ENCODE measurements around the gene MARCHF11.
A peak's percentile ranks its signal among the peaks of the same experiment; 100 is the strongest.

Gene MARCHF11

DNA sequence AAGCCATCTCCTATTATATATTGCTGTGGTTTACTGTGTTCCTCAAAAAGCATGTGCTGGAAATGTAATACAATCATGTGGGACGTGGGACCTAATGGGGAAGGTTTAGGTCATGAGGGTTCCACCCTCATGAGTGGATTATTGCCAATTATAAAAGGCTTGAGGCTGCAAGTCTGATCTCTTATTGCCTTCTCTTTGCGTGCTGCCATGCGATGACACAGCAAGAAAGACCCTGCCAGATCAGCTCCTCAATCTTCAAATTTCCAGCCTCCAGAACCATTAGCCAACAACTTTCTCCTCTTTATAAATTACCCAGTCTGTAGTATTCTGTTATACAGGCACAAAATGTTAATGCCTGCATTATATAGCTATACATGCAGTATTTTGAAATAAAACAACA is 45.4 kb downstream of the MARCHF11 start:
- DNase-seq: no peak

DNA sequence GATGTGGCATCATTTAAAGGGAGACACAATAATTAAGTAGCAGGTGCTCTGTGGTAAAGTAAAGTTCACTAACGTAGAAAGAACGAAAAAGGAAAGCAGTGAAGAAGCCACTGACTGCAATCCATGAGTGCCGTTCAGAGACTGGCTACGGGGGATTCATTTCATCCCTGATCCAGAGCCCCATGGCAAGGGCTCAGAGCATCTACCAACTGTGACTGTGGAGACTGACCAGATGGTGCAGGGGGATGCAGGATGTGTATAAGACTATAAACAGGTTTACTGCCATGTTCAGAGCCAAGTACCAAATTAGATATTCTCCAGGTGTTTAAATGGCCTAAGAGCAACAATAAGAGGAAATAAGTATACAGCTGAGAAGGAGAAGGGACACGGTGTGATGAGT is 47.7 kb downstream of the MARCHF11 start:
- no peak for DNase-seq

- DNase-seq: no peak
Observed at GRCh38 chr5:16128944-16129343, 50.6 kb downstream of the MARCHF11 start.

DNA sequence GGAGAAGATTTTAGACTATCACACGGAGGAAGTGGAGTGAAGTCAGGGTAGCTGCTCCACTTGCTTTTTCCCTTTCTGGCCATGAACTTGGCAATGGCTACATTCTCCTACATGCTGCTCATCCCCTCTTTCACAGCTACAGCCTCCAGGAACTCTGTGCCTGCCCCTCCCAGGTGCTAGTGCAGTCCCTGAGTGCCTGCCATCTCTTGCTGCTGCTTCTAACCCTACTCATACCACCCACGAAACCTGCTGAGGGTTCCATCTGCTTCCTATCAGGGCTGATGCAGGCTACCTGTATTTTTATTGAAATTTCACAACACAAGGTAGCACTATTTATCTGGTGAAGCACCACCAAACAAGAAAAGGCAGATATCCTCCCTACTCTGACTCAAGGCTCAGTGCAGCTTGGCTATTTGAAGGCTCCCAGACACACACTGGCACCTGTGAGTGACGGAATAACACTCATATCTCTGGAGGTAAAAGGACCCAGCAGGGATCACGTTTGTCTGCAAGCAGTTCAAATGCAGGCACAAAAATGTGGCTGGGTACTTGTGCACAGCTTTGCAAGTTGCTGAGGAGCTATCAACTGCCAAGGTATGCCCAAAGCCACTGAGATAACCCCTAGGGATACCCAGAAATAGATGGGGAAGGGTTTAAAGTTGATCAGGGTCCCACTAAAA is 51.6 kb downstream of the MARCHF11 start:
- no peak for DNase-seq

DNA sequence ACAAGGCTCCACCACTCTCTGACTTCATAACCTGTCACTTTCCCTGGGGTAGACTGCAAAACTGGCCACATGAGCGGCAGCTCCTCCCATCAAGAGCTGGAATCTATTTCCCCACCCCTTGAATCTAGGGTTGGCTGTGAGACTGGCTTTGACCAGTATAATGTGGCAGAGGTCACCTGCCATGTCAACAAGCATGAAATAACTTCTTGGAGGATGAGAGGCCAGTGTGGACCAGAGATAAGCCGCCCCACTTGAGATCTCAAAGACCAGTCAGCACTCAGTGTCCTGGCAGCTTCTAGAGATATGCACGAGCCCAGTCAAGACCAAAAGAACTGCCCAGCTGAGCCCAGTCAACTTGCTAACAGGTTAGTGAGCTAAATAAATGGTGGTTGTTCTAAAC is 59.0 kb downstream of the MARCHF11 start:
- no peak for DNase-seq

- no peak for DNase-seq
Observed at GRCh38 chr5:16119790-16120189, 59.8 kb downstream of the MARCHF11 start.

DNA sequence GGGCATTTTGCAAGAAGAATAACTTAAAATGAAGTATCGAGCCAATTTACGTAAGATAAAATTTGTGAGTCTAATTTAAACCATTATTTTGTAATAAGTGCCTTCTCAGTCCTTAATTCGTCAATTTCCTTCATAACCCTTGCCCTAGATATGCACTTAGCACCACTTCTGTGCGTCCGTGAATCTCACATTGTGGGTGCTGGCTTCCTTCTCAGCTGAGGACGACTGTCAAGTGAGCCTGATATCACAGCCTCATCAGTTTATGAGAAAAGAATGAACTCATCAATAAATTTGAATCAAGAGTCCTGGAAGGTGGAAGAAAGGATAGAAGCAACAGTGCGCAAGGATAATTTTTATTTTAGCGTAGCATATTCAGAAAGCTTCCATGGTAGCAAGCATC is 64.5 kb downstream of the MARCHF11 start:
- no peak for DNase-seq

DNA sequence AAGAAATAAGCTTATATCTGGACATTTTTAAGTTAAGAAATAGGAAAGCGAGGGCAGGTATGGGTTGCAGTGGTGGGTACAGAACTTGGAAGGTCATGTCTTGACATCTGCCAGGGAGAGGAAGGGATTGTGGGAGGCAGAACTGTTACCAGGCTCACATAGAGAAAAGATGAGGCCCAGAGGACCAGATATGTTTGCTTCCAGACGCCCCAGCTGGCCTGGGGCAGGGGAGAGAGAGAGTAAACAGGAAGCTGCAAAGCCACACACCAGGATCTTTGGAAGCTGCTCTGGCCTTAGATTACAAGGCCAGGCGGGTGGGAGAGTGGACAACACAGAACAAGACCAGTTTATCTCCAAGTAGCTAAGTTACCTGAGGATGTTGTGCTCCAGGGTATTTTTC is 71.2 kb downstream of the MARCHF11 start:
- DNase-seq: no peak

DNA sequence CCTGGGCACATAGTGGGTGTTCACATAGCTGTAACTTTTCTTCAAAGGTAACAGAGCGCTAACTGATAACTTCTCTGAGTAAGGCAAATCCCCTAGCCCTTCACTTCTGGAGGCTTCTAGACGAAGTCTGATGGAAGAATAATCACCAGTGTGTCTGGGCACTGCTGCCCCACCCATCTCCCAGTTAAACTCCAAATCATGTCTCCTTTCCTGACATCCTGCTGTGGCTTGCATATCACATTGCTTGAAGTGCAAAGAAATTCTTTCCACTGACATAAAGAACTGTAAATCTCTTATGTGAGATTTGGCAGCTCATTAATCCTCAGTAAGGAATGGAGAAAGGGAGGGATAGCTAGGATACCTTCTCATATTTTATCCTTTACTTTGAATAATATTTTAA is 74.6 kb downstream of the MARCHF11 start:
- DNase-seq: no peak

DNA sequence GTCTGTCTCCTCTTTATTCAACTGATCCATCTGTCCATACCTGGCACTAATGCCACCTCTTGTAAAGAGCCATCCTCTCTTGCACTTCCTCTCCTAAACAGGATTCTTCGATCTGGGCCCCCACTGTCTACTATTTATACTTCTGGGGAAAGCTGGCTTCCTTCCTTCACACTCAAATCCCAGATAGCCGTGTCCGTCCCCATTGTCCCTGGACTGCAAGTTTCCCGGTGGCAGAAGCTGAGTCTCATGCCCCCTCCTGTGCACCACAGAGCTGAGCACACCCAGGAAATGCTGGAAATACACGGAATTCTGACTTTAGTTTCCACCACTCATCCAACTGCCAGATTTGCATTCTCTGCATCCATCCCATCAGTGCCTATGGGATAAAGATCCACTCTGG is 84.0 kb downstream of the MARCHF11 start:
- no peak for DNase-seq

DNA sequence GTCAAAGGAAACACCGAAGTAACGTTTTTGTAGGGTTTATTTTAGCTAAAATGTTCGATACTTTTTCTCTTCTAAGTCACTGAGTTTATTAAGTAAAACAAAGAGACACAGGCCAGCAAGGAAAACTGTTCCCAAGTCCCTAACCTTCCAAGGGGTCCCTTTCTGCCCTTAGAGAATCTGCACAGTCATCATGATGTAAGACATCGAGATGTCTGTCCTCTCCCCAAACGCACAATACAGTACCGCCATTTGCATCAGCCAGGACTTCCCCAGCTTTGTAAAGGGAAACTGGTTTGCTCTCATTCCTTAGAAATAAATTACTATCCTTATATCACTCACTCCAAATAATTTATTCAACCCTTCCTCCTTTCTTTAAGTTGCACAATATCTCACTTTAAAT is 89.3 kb downstream of the MARCHF11 start:
- no peak for DNase-seq

DNA sequence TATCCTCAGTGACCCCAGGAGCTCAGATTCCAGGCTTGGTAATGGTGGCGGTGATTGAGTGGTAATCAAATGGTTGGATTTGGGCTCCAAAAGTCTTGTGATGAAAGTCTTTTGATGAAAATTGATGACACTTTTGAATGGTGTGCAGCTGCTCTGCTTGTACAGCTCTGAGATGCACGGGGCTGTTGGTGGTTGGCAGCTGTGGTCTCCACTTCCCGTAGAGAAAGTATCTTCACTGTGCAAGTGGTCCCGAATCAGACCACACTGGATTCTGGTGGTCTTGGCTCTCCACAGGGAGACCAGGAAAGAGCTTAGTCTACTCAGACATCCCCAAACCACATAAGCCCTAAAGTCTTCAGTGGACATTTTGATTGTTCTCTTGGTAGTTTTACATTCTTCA is 96.6 kb downstream of the MARCHF11 start:
- DNase-seq: no peak

- DNase-seq: no peak
Observed at GRCh38 chr5:16082053-16082452, 97.5 kb downstream of the MARCHF11 start.

- no peak for DNase-seq
Observed at GRCh38 chr5:16081376-16081955, 98.1 kb downstream of the MARCHF11 start.

GRCh38 chr5:16076657-16077056 is 102.9 kb downstream of the MARCHF11 start:
- DNase-seq: no peak

DNA sequence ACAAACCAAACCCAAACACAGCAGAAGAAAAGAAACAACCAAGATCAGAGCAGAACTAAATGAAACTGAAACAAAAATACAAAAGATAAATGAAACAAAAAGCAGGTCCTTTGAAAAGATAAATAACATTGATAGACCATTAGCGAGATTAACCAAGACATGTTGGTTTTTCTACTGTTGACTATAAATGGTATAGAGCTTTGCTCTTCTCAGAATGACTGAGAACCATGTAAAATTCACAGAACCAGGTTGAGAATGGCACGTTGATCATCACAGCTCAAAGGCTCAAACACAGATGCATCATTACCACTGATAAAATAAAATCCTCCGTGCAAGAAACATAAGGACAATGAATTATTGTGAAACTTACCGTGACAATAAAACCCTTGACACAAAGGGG is 105.2 kb downstream of the MARCHF11 start:
- DNase-seq: no peak

DNA sequence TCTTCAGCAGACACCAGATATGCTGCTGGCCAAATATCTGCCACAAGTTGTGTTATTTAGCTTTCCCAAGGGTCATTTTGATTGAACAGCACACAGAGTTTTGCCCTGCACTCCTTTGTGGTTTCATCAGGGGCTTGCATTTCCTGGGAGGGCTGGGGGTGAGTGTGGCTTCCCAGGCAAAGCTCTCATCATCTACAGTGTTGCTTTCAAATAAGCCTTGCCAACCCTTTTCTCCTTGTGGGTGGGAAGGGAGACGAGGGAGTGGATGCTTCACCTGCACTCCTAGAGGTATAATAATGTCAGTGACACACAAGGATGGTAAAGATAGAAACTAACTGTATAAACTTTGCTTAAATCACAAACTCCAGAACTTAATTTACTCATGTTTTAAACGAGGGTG is 107.0 kb downstream of the MARCHF11 start:
- DNase-seq: no peak

DNA sequence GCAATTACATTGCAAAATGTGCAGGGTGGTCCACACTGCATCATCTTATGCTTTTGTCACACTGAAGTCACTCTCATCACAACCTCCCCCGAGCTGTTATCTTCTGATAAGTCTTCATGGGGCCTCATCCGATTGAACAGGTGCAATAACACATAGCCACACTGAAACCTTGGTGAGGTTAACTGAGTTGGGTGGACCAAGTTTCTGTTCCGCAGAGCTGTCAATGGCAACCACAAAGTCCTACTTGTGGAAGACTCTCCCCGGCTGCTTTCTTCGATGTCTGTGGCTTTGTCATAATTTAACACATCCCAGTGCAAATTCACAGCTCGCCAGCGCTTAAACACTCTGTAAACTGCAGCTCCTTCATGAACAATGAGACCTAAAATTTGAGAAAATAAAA is 112.2 kb downstream of the MARCHF11 start:
- no peak for DNase-seq

GRCh38 chr5:16066810-16067209 is 112.8 kb downstream of the MARCHF11 start:
- peak in 1 of 56 donors; percentile 15 for DNase-seq

GRCh38 chr5:16066320-16066719 is 113.3 kb downstream of the MARCHF11 start:
- no peak for DNase-seq

DNA sequence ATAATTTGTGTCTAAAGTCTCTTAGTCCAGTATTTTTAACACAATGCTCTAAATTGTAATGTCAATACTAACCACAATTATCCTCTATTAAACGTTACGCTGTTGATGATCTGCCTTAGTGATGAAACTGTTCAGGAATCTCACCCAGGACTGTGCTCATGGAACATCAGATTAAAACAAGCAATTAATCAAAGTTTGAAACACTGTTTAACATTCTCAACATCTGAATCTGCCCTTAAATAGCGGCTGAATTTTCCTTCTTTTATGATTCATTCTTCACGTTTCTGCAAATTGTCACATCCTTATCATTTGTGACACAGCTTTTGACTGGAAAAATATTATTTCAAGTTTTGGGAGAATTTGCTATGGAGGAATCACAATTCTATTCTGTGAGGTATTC is 113.8 kb downstream of the MARCHF11 start:
- DNase-seq: no peak

GRCh38 chr5:16064135-16064893 is 115.3 kb downstream of the MARCHF11 start:
- DNase-seq: no peak

- no peak for DNase-seq
Observed at GRCh38 chr5:16061163-16061562, 118.4 kb downstream of the MARCHF11 start.

All from nucleus accumbens (tissue), 56 donors.